Activated CD4-positive, alpha-beta memory T cell treated with anti-CD3 and anti-CD28 coated beads, Interleukin-2, amount 10 ng/mL, durations not matched to agents 7 days and 5 days (primary cell): Measurements from ENCODE around the gene ARNT2. TPM values are rescaled to one million over a fixed set of nuclear protein-coding genes. Genes with fewer than 3 reads are reported as not detected.

Source experiments
- CTCF ChIA-PET: fragments of 350-600 bp; sonication (Branson Sonifier 250); formaldehyde crosslinking; loops from one replicate; lab custom pipeline; 2021; ENCODE audit warnings: antibody characterized with exemption, inconsistent platforms; lab: Charles Lee
- POLR2A ChIA-PET: fragments of 350-600 bp; sonication (Branson Sonifier 250); formaldehyde crosslinking; loops from one replicate; lab custom pipeline; 2021; ENCODE audit warnings: antibody characterized with exemption; lab: Charles Lee
- DNase-seq: peaks from one replicate; pipeline ENCODE4 v3.0.0-alpha.2; 2020
- H3K27ac Mint-ChIP-seq: one replicate; pipeline ENCODE4 v1.8.0; 2021; ENCODE audit warnings: mild to moderate bottlenecking, mixed read lengths
- H3K27me3 Mint-ChIP-seq: one replicate; pipeline ENCODE4 v1.8.0; 2021; ENCODE audit warnings: mixed read lengths
- H3K36me3 Mint-ChIP-seq: one replicate; pipeline ENCODE4 v1.8.0; 2021; ENCODE audit warnings: low read depth, mixed read lengths
- H3K4me1 Mint-ChIP-seq: one replicate; pipeline ENCODE4 v1.8.0; 2021; ENCODE audit warnings: mixed read lengths
- H3K4me3 Mint-ChIP-seq: one replicate; pipeline ENCODE4 v1.8.0; 2021; ENCODE audit warnings: mild to moderate bottlenecking, mixed read lengths
- H3K9me3 Mint-ChIP-seq: one replicate; pipeline ENCODE4 v1.8.0; 2021; ENCODE audit warnings: mixed read lengths
- total RNA-seq, 2 experiments: library from RNA; stranded (reverse); gene quantifications; one replicate each; pipeline ENCODE4 v1.2.3, GENCODE V29; 2021

ARNT2 gene
- total RNA-seq, 2 experiments from 2014 or later, result not detected

GRCh38 chr15:80593486-80594030 is 189.4 kb downstream of the ARNT2 start:
- no peak for DNase-seq
- Mint-ChIP-seq H3K4me3 (no peak overlapping the region), H3K36me3 (no peaks in the 10 kb centered on the region), H3K27ac (no peak overlapping the region), H3K27me3 (peaks cover 2% of the 10 kb centered on the region), H3K9me3 (no peaks in the 10 kb centered on the region), H3K4me1 (no peaks in the 10 kb centered on the region)
- POLR2A ChIA-PET, result no interaction called here
- CTCF ChIA-PET, result no interaction called here

- Mint-ChIP-seq H3K27me3 (peaks cover 6% of the 10 kb centered on the region), H3K4me1 (no peaks in the 10 kb centered on the region), H3K9me3 (no peaks in the 10 kb centered on the region), H3K36me3 (no peaks in the 10 kb centered on the region), H3K27ac (no peak overlapping the region), H3K4me3 (no peak overlapping the region)
- POLR2A ChIA-PET, result no interaction called here
- DNase-seq, result no peak
- CTCF ChIA-PET, result no interaction called here
Observed at GRCh38 chr15:80594091-80594889, 190.1 kb downstream of the ARNT2 start.

GRCh38 chr15:80595396-80595795 is 191.2 kb downstream of the ARNT2 start:
- H3K27ac Mint-ChIP-seq, result no peak overlapping the region

GRCh38 chr15:80596521-80596976 is 192.4 kb downstream of the ARNT2 start:
- Mint-ChIP-seq H3K9me3 (no peaks in the 10 kb centered on the region), H3K36me3 (no peaks in the 10 kb centered on the region), H3K27ac (no peak overlapping the region), H3K27me3 (peaks cover 12% of the 10 kb centered on the region), H3K4me1 (no peaks in the 10 kb centered on the region), H3K4me3 (no peak overlapping the region)
- ChIA-PET POLR2A (no interaction called here), CTCF (no interaction called here)
- DNase-seq, result no peak

More at GRCh38 chr15:80595396-80595795, 191.2 kb downstream of the ARNT2 start:
- peaks cover 10% of the 10 kb centered on the region for H3K27me3 Mint-ChIP-seq
- H3K4me3 Mint-ChIP-seq, result no peak overlapping the region
- H3K9me3 Mint-ChIP-seq, result no peaks in the 10 kb centered on the region
- CTCF ChIA-PET, result no interaction called here
- no peak for DNase-seq
- no peaks in the 10 kb centered on the region for H3K4me1 Mint-ChIP-seq
- POLR2A ChIA-PET, result no interaction called here
- H3K36me3 Mint-ChIP-seq, result no peaks in the 10 kb centered on the region

GRCh38 chr15:80597076-80597475 is 192.9 kb downstream of the ARNT2 start:
- Mint-ChIP-seq H3K27ac (no peak overlapping the region), H3K4me3 (no peak overlapping the region), H3K27me3 (peaks cover 12% of the 10 kb centered on the region), H3K9me3 (no peaks in the 10 kb centered on the region), H3K36me3 (no peaks in the 10 kb centered on the region), H3K4me1 (no peaks in the 10 kb centered on the region)
- ChIA-PET CTCF (no interaction called here), POLR2A (no interaction called here)
- DNase-seq, result no peak

- DNase-seq, result no peak
- H3K27ac Mint-ChIP-seq, result no peak overlapping the region
- ChIA-PET CTCF (no interaction called here), POLR2A (no interaction called here)
- no peaks in the 10 kb centered on the region for H3K9me3 Mint-ChIP-seq
- H3K36me3 Mint-ChIP-seq, result no peaks in the 10 kb centered on the region
- H3K27me3 Mint-ChIP-seq, result peaks cover 12% of the 10 kb centered on the region
- no peak overlapping the region for H3K4me3 Mint-ChIP-seq
- no peaks in the 10 kb centered on the region for H3K4me1 Mint-ChIP-seq
Observed at GRCh38 chr15:80599359-80599758, 195.2 kb downstream of the ARNT2 start.

GRCh38 chr15:80600626-80601025 is 196.4 kb downstream of the ARNT2 start:
- CTCF ChIA-PET, result no interaction called here
- Mint-ChIP-seq H3K36me3 (no peaks in the 10 kb centered on the region), H3K9me3 (no peaks in the 10 kb centered on the region), H3K4me3 (no peak overlapping the region), H3K27ac (no peak overlapping the region), H3K27me3 (peaks cover 13% of the 10 kb centered on the region), H3K4me1 (no peaks in the 10 kb centered on the region)
- DNase-seq, result no peak
- POLR2A ChIA-PET, result interaction anchor here (0.6 kb wide), 2 partner anchors 19 to 52 kb away, joined by 3 read pairs; no protein-coding TSS in a partner anchor

GRCh38 chr15:80601256-80601655 is 197.1 kb downstream of the ARNT2 start:
- POLR2A ChIA-PET, result no interaction called here
- DNase-seq, result no peak
- Mint-ChIP-seq H3K4me3 (no peak overlapping the region), H3K27me3 (peaks cover 14% of the 10 kb centered on the region), H3K27ac (no peak overlapping the region), H3K36me3 (no peaks in the 10 kb centered on the region), H3K9me3 (no peaks in the 10 kb centered on the region), H3K4me1 (no peaks in the 10 kb centered on the region)
- CTCF ChIA-PET, result no interaction called here

GRCh38 chr15:80604583-80605575 is 200.7 kb downstream of the ARNT2 start:
- no peaks in the 10 kb centered on the region for H3K36me3 Mint-ChIP-seq
- H3K4me1 Mint-ChIP-seq, result no peaks in the 10 kb centered on the region
- peaks cover 13% of the 10 kb centered on the region for H3K27me3 Mint-ChIP-seq
- ChIA-PET CTCF (no interaction called here), POLR2A (no interaction called here)
- H3K9me3 Mint-ChIP-seq, result no peaks in the 10 kb centered on the region
- DNase-seq, result no peak
- no peak overlapping the region for H3K4me3 Mint-ChIP-seq
- H3K27ac Mint-ChIP-seq, result no peak overlapping the region

GRCh38 chr15:80605591-80606150 is 201.5 kb downstream of the ARNT2 start:
- Mint-ChIP-seq H3K4me3 (no peak overlapping the region), H3K4me1 (no peaks in the 10 kb centered on the region), H3K36me3 (no peaks in the 10 kb centered on the region), H3K9me3 (no peaks in the 10 kb centered on the region), H3K27me3 (peaks cover 11% of the 10 kb centered on the region), H3K27ac (no peak overlapping the region)
- no peak for DNase-seq
- ChIA-PET CTCF (no interaction called here), POLR2A (no interaction called here)

GRCh38 chr15:80606511-80607071 is 202.4 kb downstream of the ARNT2 start:
- no peak for DNase-seq
- Mint-ChIP-seq H3K9me3 (no peaks in the 10 kb centered on the region), H3K4me1 (no peaks in the 10 kb centered on the region), H3K4me3 (no peak overlapping the region), H3K27me3 (peaks cover 14% of the 10 kb centered on the region), H3K27ac (no peak overlapping the region), H3K36me3 (no peaks in the 10 kb centered on the region)
- CTCF ChIA-PET, result no interaction called here
- POLR2A ChIA-PET, result no interaction called here

GRCh38 chr15:80607287-80607980 is 203.3 kb downstream of the ARNT2 start:
- H3K27me3 Mint-ChIP-seq, result peaks cover 14% of the 10 kb centered on the region
- no peaks in the 10 kb centered on the region for H3K36me3 Mint-ChIP-seq
- ChIA-PET POLR2A (no interaction called here), CTCF (no interaction called here)
- H3K4me1 Mint-ChIP-seq, result no peaks in the 10 kb centered on the region
- no peak overlapping the region for H3K27ac Mint-ChIP-seq
- DNase-seq, result no peak
- H3K9me3 Mint-ChIP-seq, result no peaks in the 10 kb centered on the region
- H3K4me3 Mint-ChIP-seq, result no peak overlapping the region
